ENCODE measurements around the gene APPL1.
A peak's percentile ranks its signal among the peaks of the same experiment; 100 is the strongest.
"Not testable (repeated sequence)": the region's sequence is repeated elsewhere in the genome, so short reads cannot be mapped to it uniquely, and the experiment has no call there.

APPL1 gene

DNA sequence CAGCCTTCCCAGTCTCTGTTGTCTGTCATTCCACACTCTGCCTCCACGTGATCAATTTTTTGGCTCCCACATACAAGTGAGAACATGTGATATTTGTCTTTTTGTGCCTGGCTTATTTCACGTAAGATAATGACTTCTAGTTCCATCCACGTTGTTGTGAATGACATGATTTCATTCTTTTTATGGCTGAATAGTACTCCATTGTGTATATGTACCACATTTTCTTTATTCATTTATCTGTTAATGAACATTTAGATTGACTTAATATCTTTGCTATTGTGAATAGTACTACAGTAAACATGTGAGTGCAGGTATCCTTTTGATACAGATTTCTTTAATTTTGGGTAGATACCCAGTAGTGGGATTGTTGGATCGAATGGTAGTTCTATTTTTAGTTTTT is 33.6 kb downstream of the APPL1 start:
- H3K4me3 ChIP-seq (ENCODE audit: low read length), result no peak overlapping the region
- no peak for DNase-seq (ENCODE audit: low read depth, low spot score)

DNA sequence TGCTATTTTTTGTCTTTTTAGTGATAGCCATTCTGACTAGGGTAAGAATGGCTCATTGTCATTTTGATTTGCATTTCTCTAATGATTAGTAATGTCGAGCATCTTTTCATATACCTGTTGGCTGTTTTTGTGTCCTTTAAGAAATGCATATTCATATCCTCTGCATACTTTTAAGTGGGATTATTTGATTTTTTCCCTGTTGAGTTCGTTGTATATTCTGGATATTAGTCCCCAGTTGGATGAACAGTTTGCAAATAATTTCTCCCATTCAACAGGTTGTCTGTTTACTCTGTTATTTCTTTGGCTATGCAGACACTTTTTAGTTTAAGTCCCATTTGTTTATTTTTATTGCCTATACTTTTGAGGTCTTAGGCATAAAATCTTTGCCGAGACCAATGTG is 34.4 kb downstream of the APPL1 start:
- H3K4me3 ChIP-seq (ENCODE audit: low read length), result no peak overlapping the region
- DNase-seq (ENCODE audit: low read depth, low spot score), result no peak

DNA sequence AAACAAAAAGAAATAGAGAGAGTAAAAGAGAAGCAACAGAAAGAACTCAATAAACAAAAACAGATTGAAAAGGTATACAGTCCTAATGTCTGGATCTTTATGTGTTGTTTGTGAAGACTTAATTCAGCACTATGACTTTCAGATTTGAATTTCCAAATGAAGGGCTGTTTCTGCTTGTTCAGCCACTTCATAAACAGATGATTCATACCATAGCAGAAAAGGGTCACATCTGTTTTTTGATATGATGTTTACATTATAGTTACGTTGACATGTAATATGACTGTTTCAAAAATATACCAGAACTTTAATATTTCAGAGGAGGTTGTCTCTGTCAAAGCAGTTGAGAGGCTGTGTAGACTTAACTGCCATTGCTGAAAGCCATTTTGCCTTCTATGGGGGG is 40.9 kb downstream of the APPL1 start:
- no peak for DNase-seq (ENCODE audit: low read depth, low spot score)
- no peak overlapping the region for H3K4me3 ChIP-seq (ENCODE audit: low read length)

DNA sequence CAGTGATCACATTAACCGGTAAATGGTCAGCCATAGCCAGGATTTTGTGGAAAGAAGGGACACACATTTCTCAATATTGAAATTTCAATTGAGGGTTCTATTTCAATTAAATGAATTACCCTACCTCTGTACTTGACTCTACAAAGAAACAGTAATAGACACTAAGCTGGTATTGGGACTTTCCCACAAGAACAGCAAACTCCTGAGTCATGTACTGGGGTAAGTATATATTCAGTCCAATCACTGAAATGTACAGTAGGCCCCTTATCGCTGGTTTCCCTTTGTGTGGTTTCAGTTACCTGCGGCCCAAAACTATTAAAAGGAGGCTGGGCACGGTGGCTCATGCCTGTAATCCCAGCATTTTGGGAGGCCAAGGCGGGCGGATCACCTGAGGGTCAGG is 47.3 kb downstream of the APPL1 start:
- no peak overlapping the region for H3K4me3 ChIP-seq (ENCODE audit: low read length)
- no peak for DNase-seq (ENCODE audit: low read depth, low spot score)

DNA sequence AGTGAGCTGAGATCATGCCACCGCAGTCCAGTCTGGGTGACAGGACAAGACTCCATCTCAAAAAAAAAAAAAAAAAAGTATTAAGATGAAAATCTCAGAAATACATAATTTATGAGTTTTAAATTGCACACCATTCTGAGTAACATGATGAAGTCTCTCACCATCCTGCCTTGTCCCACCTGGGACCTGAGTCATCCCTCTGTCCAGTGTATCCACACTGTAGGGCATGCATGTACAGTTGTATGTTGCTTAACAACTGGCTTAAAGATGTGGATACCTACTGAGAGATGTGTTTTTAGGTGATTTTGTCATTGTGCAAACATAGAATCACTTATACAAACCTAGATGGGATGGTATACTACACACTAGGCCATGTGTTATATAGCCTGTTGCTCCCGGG is 47.9 kb downstream of the APPL1 start:
- DNase-seq (ENCODE audit: low read depth, low spot score), result no peak
- H3K4me3 ChIP-seq (ENCODE audit: low read length), result no peak overlapping the region

DNA sequence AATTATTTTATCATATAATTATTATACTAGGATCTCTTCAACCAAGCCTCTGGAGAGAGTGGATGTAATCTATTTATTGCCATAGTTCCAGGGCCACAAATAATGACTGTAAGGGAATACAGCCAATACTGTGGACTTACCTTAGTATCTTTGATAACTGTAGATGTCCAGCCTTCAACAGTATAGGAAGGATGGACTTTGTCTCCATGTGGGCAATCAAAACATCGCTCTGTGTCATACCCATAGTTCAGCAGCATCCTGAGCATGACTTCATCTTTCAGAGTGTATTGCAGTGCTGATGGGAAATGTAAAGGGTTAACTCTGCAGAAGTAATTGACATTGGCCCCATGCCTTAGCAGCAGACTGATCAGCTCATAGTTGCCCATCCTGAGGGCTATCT is 50.7 kb downstream of the APPL1 start:
- no peak overlapping the region for H3K4me3 ChIP-seq (ENCODE audit: low read length)
- no peak for DNase-seq (ENCODE audit: low read depth, low spot score)

DNA sequence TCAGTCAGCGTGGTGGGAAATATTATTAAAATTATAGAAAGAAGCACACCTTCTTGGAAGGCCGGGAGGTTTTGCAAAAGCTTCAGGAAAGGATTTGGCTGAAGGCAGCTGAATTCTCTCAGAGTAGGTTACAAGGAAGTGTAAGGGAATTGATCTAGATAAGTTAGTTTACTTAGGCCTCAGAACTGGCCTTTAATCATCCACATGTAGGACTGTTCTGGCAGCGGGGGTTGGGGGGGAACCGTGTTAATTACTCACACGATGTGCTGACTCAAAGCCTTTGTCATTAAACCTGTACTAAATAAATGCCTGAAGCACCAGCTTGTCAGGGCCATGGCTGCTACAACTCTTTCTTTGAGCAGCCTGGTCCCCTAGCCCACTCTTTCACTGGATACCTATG is 52.2 kb downstream of the APPL1 start:
- DNase-seq (ENCODE audit: low read depth, low spot score), result no peak
- no peak overlapping the region for H3K4me3 ChIP-seq (ENCODE audit: low read length)

DNA sequence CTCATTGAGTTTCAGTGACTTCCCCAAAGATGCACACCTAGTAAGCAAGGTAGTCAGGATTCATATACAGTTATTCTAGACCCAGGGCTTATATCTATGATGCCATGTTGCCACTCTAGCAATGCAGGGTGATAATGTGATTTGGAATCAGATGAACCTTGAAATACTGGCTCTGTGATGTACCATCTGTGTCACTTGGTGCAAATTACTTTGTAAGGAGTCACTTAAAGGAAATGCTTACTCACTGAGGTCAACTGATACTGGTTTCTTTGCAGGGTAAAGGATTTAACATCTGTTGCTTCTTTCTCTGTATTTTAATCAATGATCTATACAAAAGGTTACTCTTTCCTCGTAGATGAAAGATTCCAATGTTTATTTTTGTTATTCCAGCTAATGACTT is 54.2 kb downstream of the APPL1 start:
- peak; percentile 35 for DNase-seq (ENCODE audit: low read depth, low spot score)
- no peak overlapping the region for H3K4me3 ChIP-seq (ENCODE audit: low read length)

DNA sequence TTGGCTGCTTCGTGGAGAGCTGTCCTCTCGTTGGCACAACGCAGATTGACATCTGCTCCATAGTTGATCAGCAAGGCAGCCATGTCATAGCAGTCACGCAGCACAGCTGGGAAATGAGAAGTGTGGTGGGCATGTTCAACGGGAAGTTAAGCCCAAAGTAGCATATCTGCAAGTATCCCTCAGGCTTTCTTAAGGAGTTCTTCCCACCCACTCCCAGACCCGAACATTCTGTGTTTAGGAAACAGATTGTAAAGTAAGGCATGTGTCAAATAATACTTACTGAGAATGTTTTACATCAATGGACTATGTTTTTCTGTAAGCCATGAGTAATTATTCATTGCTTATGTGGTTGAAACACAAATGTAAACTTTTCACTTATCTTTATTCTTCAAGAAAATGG is 55.8 kb downstream of the APPL1 start:
- no peak for DNase-seq (ENCODE audit: low read depth, low spot score)
- no peak overlapping the region for H3K4me3 ChIP-seq (ENCODE audit: low read length)

DNA sequence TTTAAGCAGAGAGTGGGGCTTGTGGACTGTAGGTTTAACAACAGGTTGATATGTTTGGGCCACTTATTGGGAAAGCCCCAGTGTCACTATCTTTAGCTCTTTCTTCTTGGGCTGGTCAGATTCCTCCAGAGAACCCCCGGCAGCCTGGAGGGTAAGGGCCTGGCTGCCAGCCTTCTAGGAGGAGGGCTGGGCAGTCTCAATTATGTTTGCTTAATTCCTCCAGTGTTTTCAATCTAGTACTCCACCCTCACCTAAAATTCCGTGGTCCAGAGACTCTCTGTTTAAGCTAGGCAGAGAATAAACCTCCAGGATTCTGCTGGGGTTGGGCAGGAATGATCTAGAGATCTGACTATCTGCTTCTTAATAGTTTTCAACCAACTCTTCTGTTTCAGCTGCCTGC is 59.7 kb downstream of the APPL1 start:
- H3K4me3 ChIP-seq (ENCODE audit: low read length), result no peak overlapping the region
- no peak for DNase-seq (ENCODE audit: low read depth, low spot score)

DNA sequence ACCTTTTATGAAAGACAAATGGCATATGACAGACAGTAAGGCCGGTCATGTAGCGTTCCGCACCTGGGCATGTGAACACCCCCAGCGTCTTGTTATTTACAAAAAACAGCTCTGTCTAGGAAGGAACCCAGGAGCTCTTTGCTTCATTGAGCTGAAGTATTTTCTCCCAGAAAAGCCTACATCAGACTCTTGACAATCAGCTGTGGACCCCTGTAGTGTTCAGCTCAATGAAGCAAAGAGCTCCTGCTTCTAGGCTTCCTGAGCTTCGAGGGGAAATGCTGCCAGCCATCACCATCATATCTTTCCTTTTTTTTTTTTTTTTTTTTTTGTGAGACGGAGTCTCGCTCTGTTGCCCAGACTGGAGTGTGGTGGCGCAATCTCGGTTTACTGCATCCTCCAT is 60.9 kb downstream of the APPL1 start:
- H3K4me3 ChIP-seq (ENCODE audit: low read length), result no peak overlapping the region
- no peak for DNase-seq (ENCODE audit: low read depth, low spot score)

DNA sequence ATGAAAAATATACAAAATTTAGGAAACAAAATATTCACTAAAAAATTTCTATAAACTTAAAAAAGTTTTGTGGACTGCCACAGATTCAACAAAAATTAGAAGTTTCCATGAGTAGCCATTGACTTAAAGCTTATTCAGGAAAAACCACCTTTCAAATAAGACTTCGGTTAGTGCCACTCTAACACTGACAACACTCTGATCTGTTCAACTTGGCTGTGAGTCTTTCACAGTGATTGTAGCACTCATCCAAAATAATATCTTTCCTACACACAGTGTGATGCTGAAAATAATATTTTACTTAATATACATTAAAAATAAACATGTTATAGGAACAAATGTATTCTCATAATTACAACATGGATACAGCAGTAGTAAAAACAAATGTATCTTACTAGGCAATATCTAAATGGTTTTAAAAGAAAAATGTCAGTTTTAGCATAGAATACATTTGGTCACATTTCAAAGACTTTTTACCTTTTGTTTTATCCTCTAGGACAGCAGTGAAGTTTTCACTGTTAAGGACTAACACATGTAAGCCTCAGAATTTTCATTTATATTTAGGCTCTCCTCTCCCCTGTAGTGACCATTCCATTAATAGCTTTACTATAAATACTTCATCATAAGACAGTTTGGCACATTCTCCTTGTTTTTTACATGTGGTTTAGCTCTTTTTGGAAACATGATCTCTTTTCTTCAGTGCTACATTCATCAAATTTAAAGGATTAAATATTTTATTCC is 64.8 kb downstream of the APPL1 start, which contains the start of gene ASB14:
Gene ASB14 (minus strand): TSS at position 527 of the 738 bp plus-strand sequence. CDS start 652 bp downstream, outside the sequence.
- DNase-seq (ENCODE audit: low read depth, low spot score), result no peak
- H3K4me3 ChIP-seq (ENCODE audit: low read length), result no peak within 1 kb of the TSS

DNA sequence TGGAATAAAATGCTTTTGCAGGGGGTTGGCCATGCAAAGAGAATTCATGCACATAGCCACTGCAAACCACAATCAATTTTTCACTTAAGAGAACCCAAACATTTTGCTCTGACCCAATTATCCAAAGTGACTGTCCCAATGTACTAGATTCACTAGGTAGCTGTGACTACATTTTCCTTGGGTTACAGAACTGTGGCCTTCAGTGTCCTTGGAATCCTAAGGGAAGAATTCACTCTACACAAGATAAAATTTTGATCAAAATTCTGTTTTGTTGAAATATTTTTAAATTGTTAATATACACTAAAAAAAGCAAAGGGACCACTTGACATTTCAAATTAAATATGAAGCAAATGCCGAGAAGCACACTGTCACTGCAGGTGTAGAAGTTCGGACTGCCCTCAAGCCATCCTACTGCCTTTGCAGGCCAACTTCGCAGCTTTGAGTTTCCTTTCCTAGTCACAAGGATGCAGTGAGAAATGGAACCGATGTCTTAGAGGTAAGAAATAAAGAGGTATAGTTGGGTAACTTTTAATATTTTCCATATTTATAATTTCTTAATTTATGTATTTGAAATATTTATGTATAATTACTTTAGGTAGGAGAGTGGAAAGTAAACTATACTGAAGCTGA is 65.5 kb downstream of the APPL1 start:
- H3K4me3 ChIP-seq (ENCODE audit: low read length), result no peak overlapping the region
- no peak for DNase-seq (ENCODE audit: low read depth, low spot score)

DNA sequence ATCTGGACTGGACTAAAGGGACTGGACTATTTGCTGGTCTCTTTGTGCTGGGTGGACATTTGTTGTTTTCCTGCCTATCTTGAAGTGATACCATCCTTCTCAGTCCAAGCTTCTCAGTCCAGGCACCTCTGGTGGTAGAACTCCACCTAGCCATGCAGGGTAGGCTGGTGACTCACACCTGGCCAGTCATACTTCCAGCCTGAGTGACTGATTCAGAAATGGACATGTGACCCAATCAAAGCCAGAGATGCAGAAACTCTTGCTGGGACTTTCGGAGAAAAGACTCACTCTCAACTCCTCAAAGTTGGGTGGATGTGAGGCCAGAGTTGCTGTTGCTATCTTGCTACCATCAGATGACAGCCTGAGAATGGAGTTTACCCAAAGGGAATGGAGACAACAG is 70.5 kb downstream of the APPL1 start:
- no peak for DNase-seq (ENCODE audit: low read depth, low spot score)
- H3K4me3 ChIP-seq (ENCODE audit: low read length), result no peak overlapping the region

DNA sequence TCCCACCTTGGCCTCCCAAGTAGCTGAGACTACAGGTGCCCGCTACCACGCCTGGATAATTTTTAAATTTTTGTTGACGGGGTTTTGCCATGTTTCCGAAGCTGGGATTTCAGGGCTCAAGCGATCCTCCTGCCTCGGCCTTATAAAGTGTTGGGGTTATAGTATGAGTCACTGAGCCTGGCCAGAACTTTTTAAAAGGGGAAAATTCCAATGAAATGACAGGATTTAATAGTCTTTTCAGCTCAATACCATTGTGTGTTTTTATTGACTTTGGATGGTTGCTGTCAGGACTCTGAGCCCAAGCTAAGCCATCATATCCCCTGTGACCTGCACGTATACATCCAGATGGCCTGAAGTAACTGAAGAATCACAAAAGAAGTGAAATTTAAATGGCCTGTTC is 76.0 kb downstream of the APPL1 start:
- not testable (repeated sequence) for DNase-seq (ENCODE audit: low read depth, low spot score); H3K4me3 ChIP-seq (ENCODE audit: low read length)

DNA sequence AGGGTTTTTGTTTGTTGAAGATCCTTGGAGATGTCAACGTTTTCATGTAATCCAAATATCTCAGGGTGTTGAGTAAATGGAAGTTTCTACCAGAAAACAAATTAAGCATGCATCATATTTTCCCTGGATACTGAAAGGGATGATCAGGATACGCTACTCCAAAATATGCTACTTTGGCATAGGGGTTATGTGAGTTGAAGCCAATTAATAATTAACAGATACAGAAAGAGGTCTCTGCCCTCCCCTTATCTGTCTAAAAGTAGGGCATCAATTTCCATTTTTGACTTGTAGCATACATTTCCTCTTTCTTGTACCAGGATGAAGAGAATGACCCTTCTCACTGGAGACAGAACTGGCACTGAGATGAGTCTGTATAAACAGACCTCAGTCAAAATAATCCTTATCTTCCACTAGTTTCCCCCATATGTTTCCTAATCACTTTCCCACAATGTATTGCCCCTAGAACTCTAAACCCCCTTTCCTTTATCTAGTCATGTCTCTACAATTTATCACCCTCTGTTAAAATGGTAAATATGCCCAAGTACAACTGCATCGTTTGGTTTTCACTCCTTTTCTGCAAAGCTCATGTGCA is 82.3 kb downstream of the APPL1 start:
- H3K4me3 ChIP-seq (ENCODE audit: low read length), result no peak overlapping the region
- no peak for DNase-seq (ENCODE audit: low read depth, low spot score)

DNA sequence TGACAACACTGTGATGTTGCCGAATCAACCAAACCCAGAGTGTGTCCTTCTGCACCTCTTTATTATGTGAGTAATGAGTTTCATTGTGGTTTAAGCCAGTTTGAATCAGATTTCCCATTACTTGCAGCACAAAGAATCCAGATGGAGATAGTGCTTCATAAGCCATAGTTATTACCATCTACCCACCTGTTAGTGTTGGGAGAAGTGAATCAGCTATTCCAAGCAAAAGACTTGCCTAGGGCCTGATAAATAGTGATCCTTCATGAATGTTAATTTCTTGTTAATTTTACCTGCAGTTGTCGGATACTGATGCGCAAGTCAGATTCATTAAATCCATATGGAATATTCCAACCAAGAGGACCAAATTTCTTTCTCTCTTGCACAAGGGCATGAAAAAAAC is 86.7 kb downstream of the APPL1 start:
- no peak for DNase-seq (ENCODE audit: low read depth, low spot score)
- no peak overlapping the region for H3K4me3 ChIP-seq (ENCODE audit: low read length)
